K562 (cell line): ENCODE measurements around the gene OLFML3. TPM values are rescaled to one million over a fixed set of nuclear protein-coding genes. Genes with fewer than 3 reads are reported as not detected.

ENCODE experiments used
- ATAC-seq: fragments of 200-7000 bp; cut with Tn5 transposase; 3 replicates; pipeline ENCODE4 v1.9.1; 2020; ENCODE audit warnings: moderate library complexity
- BruUV-seq: library from RNA; stranded (reverse); fragments of 400-500 nt; replicated peaks from 2 replicates; lab custom pipeline; 2021; lab: Mats Ljungman, UMichigan
- CTCF ChIA-PET: fragments of 300-600 bp; formaldehyde crosslinking; extraction: SDS; loops from one replicate; lab custom pipeline; 2021; ENCODE audit warnings: low intra/inter-chr PET ratio; lab: Yijun Ruan, JAX
- POLR2A ChIA-PET: fragments of 300-600, 350-650 bp; sonication (Branson Sonifier 250); formaldehyde crosslinking; extraction: SDS; loops from one replicate; lab custom pipeline; 2021; ENCODE audit warnings: antibody characterized with exemption, inconsistent platforms; lab: Yijun Ruan, JAX
- DNase-seq, 4 experiments: peaks; one replicate each; pipeline versions ENCODE4 v3.0.0 to v3.0.0-alpha.2; 2011 to 2018; ENCODE audit warnings: low spot score in 3 of 4, mixed read lengths in 3 of 4; ENCODE audit errors: extremely low read depth in 1 of 4
- FAIRE-seq: peaks from 2 replicates; lab custom pipeline; 2011; peaks lifted over from hg19 to GRCh38; lab: Jason Lieb, UNC
- H2AFZ ChIP-seq: 2 replicates; pipeline ENCODE4 v1.6.0; 2011; ENCODE audit warnings: low read depth, low read length, control low read depth, inconsistent platforms
- H3K27ac ChIP-seq: fragments of 200-600 bp; 3 replicates; pipeline ENCODE4 v1.8.0; 2011; ENCODE audit warnings: low read depth, mild to moderate bottlenecking, control low read depth, inconsistent platforms, low read length, moderate library complexity, mixed read lengths; ENCODE audit errors: extremely low read depth
- H3K27me3 ChIP-seq, 2 experiments: fragments of 300-600 bp in 1 of 2; 2 replicates in 1 of 2; 3 replicates in 1 of 2; pipeline versions ENCODE4 v1.6.0 to v1.8.0; 2011; ENCODE audit warnings: inconsistent platforms in 2 of 2, low read length in 2 of 2, mild to moderate bottlenecking in 1 of 2, mixed read lengths in 1 of 2, moderate library complexity in 1 of 2; ENCODE audit not compliant: control insufficient read depth in 2 of 2, insufficient read depth in 2 of 2
- H3K36me3 ChIP-seq: fragments of 300-600 bp; 3 replicates; pipeline ENCODE4 v1.8.0; 2011; ENCODE audit warnings: mild to moderate bottlenecking, low read length, inconsistent platforms; ENCODE audit not compliant: control insufficient read depth, insufficient read depth
- H3K4me1 ChIP-seq, 2 experiments: fragments of 200-600 bp in 1 of 2; replicated peaks in 1 of 2; 2 replicates in 1 of 2; 3 replicates in 1 of 2; pipeline versions ENCODE4 v1.5.1 to v1.8.0; 2011; ENCODE audit warnings: inconsistent platforms in 2 of 2, low read length in 2 of 2, mild to moderate bottlenecking in 1 of 2, mixed read lengths in 1 of 2, moderate library complexity in 1 of 2; ENCODE audit not compliant: control insufficient read depth in 2 of 2, insufficient read depth in 2 of 2
- H3K4me2 ChIP-seq: 2 replicates; pipeline ENCODE4 v1.6.1; 2011; ENCODE audit warnings: low read length, control low read depth, inconsistent platforms, mixed read lengths; ENCODE audit not compliant: insufficient read depth
- H3K4me3 ChIP-seq: fragments of 200-600 bp; sonication (generic), shearing (Covaris generic); 2 replicates; pipeline ENCODE4 v1.5.1; 2016; ENCODE audit warnings: control low read depth, inconsistent platforms
- H3K79me2 ChIP-seq: fragments of 200-600 bp; 3 replicates; pipeline ENCODE4 v1.8.0; 2011; ENCODE audit warnings: low read length, inconsistent platforms; ENCODE audit not compliant: control insufficient read depth, insufficient read depth
- H3K9ac ChIP-seq, 2 experiments: 2 replicates each; pipeline versions ENCODE4 v1.6.0 to v1.6.1; 2011; ENCODE audit warnings: low read depth in 2 of 2, low read length in 2 of 2, control low read depth in 1 of 2, inconsistent platforms in 1 of 2, mild to moderate bottlenecking in 1 of 2, mixed read lengths in 1 of 2; ENCODE audit not compliant: insufficient read depth in 1 of 2
- H3K9me1 ChIP-seq: one replicate; pipeline ENCODE4 v1.6.0; 2011; ENCODE audit warnings: inconsistent platforms, mild to moderate bottlenecking, low read length, moderate library complexity; ENCODE audit not compliant: control insufficient read depth, insufficient read depth
- H3K9me3 ChIP-seq: replicated peaks from 2 replicates; pipeline ENCODE4 v1.5.1; 2011; ENCODE audit warnings: low read depth, low read length, inconsistent platforms; ENCODE audit not compliant: control insufficient read depth, insufficient read depth
- H4K20me1 ChIP-seq: replicated peaks from 2 replicates; pipeline ENCODE4 v1.6.1; 2011; ENCODE audit warnings: low read length, inconsistent platforms, mixed read lengths; ENCODE audit not compliant: control insufficient read depth, insufficient read depth
- MEF2D ChIP-seq: conservative IDR thresholded peaks from 2 replicates; pipeline ENCODE4 v1.6.1; 2016; ENCODE audit warnings: low read depth, missing genetic modification characterization, missing compliant biosample characterization
- MEIS2 ChIP-seq: fragments of 450-650 bp; IDR thresholded peaks from 2 replicates; pipeline ENCODE4 v1.6.1; 2014; ENCODE audit warnings: mild to moderate bottlenecking; ENCODE audit not compliant: partially characterized antibody
- POLR2AphosphoS5 ChIP-seq: IDR thresholded peaks from 2 replicates; pipeline ENCODE4 v1.6.1; 2011; ENCODE audit warnings: mild to moderate bottlenecking, low read depth, low read length, moderate library complexity; ENCODE audit not compliant: control insufficient read depth, insufficient read depth
- SMARCC2 ChIP-seq: fragments of 450-650 bp; IDR thresholded peaks from 2 replicates; pipeline ENCODE4 v1.6.1; 2017; ENCODE audit warnings: antibody characterized with exemption, moderate library complexity, mild to moderate bottlenecking, low read depth
- U2AF1 ChIP-seq: fragments of 200-400 bp; formaldehyde crosslinking; optimal IDR thresholded peaks from 2 replicates; pipeline ENCODE3; 2017; ENCODE audit warnings: mild to moderate bottlenecking, low read depth, low read length, moderate library complexity
- YY1 ChIP-seq, 3 experiments: IDR thresholded peaks; 2 replicates each; pipeline ENCODE4 v1.6.1; 2011; ENCODE audit warnings: low read length in 2 of 3, mild to moderate bottlenecking in 2 of 3, moderate library complexity in 2 of 3, borderline replicate concordance in 1 of 3, control low read depth in 1 of 3, low read depth in 1 of 3; ENCODE audit not compliant: insufficient read depth in 3 of 3, insufficient replicate concordance in 2 of 3, control insufficient read depth in 1 of 3, insufficient read length in 1 of 3; ENCODE audit errors: extremely low read depth in 1 of 3
- ZEB2 ChIP-seq: fragments of 450-650 bp; IDR thresholded peaks from 2 replicates; pipeline ENCODE4 v1.6.1; 2016
- ZNF518B ChIP-seq: fragments of 250-450 bp; sonication (Bioruptor Pico); IDR thresholded peaks from 2 replicates; pipeline ENCODE4 v1.5.0; 2021; ENCODE audit warnings: mild to moderate bottlenecking, moderate library complexity
- WGBS: fragments of 100-300 bp; shearing (Covaris generic); methylation state at CpG from one replicate; pipeline ENCODE4 v1.1.6; 2016; ENCODE audit warnings: low coverage, mixed read lengths; ENCODE audit not compliant: insufficient coverage; ENCODE audit errors: missing lambda C conversion rate; 5-methylcytosine and 5-hydroxymethylcytosine counted together
- in situ Hi-C: fragments of 300-500 bp; cut with MboI; formaldehyde crosslinking; loops from 4 replicates; pipeline ENCODE4 v1.15.0; 2018; ENCODE audit warnings: inconsistent platforms, mixed read lengths
- intact Hi-C: fragments of 100-400 bp; cut with micrococcal nuclease; formaldehyde crosslinking; loops from 2 replicates; pipeline ENCODE4 v1.14.2; 2022
- polyA plus RNA-seq, 8 experiments: library from polyadenylated mRNA; depleted of rRNA in 4 of 8; stranded (reverse) in 5 of 8; unstranded in 3 of 8; fragments of >200 nt; fragmentation: Nextera tagmentation in 2 of 8; fragmentation: Illumina TruSeq in 1 of 8; extraction: Ambion mirVana in 2 of 8; extraction: Trizol in 1 of 8; gene quantifications; 2 replicates each; pipeline versions ENCODE4 v1.2.1 to v1.2.3, GENCODE V29; 2011 to 2014; ENCODE audit warnings: inconsistent platforms in 1 of 8, missing spikeins in 1 of 8
- total RNA-seq, 7 experiments: library from RNA; depleted of rRNA in 6 of 7; stranded (reverse); fragments of >200 nt in 6 of 7; fragmentation: Illumina TruSeq in 2 of 7; extraction: Trizol in 2 of 7; gene quantifications; 2 replicates each; pipeline versions ENCODE4 v1.2.1 to v1.2.3, GENCODE V29; 2011 to 2021; ENCODE audit warnings: low replicate concordance in 1 of 7

OLFML3 gene
- total and polyA plus RNA-seq, 9 of the 15 experiments (the other 6 are each of a cell fraction or from before 2014, with no cell fraction given): 0.07 to 0.13 (median 0.07) TPM; not detected in 6

GRCh38 chr1:113990530-113990929 lies 11.3 kb downstream of the OLFML3 start:
- DNase-seq (no peak), FAIRE-seq (no peak), ATAC-seq (no peak)
- CTCF ChIA-PET: no interaction called here
- BruUV-seq: no TSS peak
- intact Hi-C loops: no loop called here
- Histone ChIP-seq H2AFZ (no peak overlapping the region), H3K79me2 (no peaks in the 10 kb centered on the region), H3K9me3 (no peaks in the 10 kb centered on the region), H3K4me2 (no peak overlapping the region), H3K4me1 (no peaks in the 10 kb centered on the region), H3K27me3 (peaks cover 0 to 13% of the 10 kb centered on the region in 2 experiments; a peak in 2 of 5 replicates), H3K27ac (no peak overlapping the region), H3K4me3 (no peak overlapping the region), H4K20me1 (no peaks in the 10 kb centered on the region), H3K36me3 (no peaks in the 10 kb centered on the region), H3K9me1 (no peaks in the 10 kb centered on the region), H3K9ac (no peak overlapping the region)
- POLR2A ChIA-PET: interaction anchor here (0.6 to 1.3 kb wide), 2 partner anchors 13 to 30 kb away, joined by 3 read pairs; no protein-coding TSS in a partner anchor
- 3% methylated on average over 2 of the region's 2 CpGs for WGBS
- in situ Hi-C loops: loop anchor here (25.0 kb wide), 1 partner anchor 1072 kb away; no protein-coding TSS in a partner anchor
- no peak for TF ChIP-seq YY1 (IDR thresholded peaks at IDR 0.05; ENCODE audit: borderline replicate concordance in 1 of 3, control insufficient read depth in 1 of 3, extremely low read depth in 1 of 3, insufficient read depth in 3 of 3, insufficient read length in 1 of 3, insufficient replicate concordance in 2 of 3, low read depth in 1 of 3, low read length in 2 of 3)
- peak; percentile 8 for TF ChIP-seq MEIS2

- no peaks in the 10 kb centered on the region for H3K4me1 ChIP-seq
- H3K27ac ChIP-seq: no peak overlapping the region
- H3K36me3 ChIP-seq: no peaks in the 10 kb centered on the region
- in situ Hi-C loops: loop anchor here (25.0 kb wide), 1 partner anchor 1071 kb away; no protein-coding TSS in a partner anchor
- intact Hi-C loops: no loop called here
- ATAC-seq (no peak), FAIRE-seq (no peak), DNase-seq (no peak)
- H3K79me2 ChIP-seq: no peaks in the 10 kb centered on the region
- no peaks in the 10 kb centered on the region for H3K9me3 ChIP-seq
- BruUV-seq: no TSS peak
- H3K9me1 ChIP-seq: no peaks in the 10 kb centered on the region
- no peaks in the 10 kb centered on the region for H4K20me1 ChIP-seq
- POLR2A ChIA-PET: interaction anchor here (1.3 kb wide), 1 partner anchor 12 kb away, joined by 3 read pairs; no protein-coding TSS in a partner anchor
- no peak overlapping the region for H3K4me3 ChIP-seq
- H3K4me2 ChIP-seq: no peak overlapping the region
- CTCF ChIA-PET: no interaction called here
- H3K27me3 ChIP-seq: peaks cover 0 to 10% of the 10 kb centered on the region in 2 experiments; a peak in 2 of 5 replicates
- H3K9ac ChIP-seq: no peak overlapping the region
- H2AFZ ChIP-seq: no peak overlapping the region
- 0% methylated on average over 4 of the region's 4 CpGs for WGBS
- no peak for TF ChIP-seq POLR2AphosphoS5
- TF ChIP-seq MEF2D (tag): no peak
- TF ChIP-seq SMARCC2: no peak
- TF ChIP-seq U2AF1: no peak
- no peak for TF ChIP-seq ZEB2
- no peak for TF ChIP-seq ZNF518B (CRISPR knock-in tag)
Observed at GRCh38 chr1:113990961-113991360, 11.7 kb downstream of the OLFML3 start.
